Measurements from ENCODE around the gene DMRTC2. TPM values are rescaled to one million over a fixed set of nuclear protein-coding genes. Genes with fewer than 3 reads are reported as not detected.

The DMRTC2 gene
- total RNA-seq, 1 experiment from 2014 or later: not detected

DNA sequence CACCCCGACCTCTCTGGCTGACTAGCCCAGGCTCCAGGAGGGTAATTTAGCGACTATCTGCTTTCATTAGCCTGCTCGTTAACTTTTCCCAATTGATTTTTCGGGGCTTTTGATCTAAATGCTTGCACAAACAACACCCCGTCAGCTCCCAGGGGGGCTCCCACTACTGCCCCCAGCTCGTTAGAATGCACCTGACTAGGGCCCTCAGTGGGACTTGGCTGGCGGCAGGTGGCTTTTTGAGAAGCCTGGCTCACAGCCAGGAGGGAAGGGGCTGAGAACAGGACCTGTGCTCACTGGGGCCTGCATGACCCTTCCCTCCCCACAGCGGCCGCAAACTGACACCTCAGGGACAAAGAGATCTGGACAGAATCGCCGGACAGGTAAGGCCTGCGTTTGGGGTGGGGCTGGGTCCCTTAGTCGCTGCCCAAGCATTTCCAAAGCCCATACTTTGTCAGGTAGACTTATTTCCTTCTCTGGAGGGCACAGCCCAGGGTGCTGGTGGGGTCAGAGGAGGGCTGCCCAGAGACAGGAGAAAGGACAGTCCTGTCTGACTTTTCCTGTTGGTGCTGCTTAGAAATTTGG lies 24.6 kb downstream of the DMRTC2 start:
- intact Hi-C loops (cut with micrococcal nuclease; ENCODE audit: unreplicated experiment) (no loop called here), in situ Hi-C loops (cut with HindIII; ENCODE audit: low pct_unique_long_range_greater_than_20kb, low sequenced_read_pairs) (no loop called here)
- ChIA-PET CTCF (no interaction called here), POLR2A (no interaction called here)
- ATAC-seq (no peak), DNase-seq (ENCODE audit: low read depth, low spot score) (no peak)
- TF ChIP-seq TCF7L2 (IDR thresholded peaks at IDR 0.05; ENCODE audit: low read depth, low read length): no peak
- TF ChIP-seq, protein P1, sequence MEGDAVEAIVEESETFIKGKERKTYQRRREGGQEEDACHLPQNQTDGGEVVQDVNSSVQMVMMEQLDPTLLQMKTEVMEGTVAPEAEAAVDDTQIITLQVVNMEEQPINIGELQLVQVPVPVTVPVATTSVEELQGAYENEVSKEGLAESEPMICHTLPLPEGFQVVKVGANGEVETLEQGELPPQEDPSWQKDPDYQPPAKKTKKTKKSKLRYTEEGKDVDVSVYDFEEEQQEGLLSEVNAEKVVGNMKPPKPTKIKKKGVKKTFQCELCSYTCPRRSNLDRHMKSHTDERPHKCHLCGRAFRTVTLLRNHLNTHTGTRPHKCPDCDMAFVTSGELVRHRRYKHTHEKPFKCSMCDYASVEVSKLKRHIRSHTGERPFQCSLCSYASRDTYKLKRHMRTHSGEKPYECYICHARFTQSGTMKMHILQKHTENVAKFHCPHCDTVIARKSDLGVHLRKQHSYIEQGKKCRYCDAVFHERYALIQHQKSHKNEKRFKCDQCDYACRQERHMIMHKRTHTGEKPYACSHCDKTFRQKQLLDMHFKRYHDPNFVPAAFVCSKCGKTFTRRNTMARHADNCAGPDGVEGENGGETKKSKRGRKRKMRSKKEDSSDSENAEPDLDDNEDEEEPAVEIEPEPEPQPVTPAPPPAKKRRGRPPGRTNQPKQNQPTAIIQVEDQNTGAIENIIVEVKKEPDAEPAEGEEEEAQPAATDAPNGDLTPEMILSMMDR (IDR thresholded peaks at IDR 0.05): no peak
- TF ChIP-seq POLR2AphosphoS5 (IDR thresholded peaks at IDR 0.05; ENCODE audit: low read depth, low read length): peak; percentile 21; the same call in 1 of the 2 replicates
- TF ChIP-seq, protein P2, sequence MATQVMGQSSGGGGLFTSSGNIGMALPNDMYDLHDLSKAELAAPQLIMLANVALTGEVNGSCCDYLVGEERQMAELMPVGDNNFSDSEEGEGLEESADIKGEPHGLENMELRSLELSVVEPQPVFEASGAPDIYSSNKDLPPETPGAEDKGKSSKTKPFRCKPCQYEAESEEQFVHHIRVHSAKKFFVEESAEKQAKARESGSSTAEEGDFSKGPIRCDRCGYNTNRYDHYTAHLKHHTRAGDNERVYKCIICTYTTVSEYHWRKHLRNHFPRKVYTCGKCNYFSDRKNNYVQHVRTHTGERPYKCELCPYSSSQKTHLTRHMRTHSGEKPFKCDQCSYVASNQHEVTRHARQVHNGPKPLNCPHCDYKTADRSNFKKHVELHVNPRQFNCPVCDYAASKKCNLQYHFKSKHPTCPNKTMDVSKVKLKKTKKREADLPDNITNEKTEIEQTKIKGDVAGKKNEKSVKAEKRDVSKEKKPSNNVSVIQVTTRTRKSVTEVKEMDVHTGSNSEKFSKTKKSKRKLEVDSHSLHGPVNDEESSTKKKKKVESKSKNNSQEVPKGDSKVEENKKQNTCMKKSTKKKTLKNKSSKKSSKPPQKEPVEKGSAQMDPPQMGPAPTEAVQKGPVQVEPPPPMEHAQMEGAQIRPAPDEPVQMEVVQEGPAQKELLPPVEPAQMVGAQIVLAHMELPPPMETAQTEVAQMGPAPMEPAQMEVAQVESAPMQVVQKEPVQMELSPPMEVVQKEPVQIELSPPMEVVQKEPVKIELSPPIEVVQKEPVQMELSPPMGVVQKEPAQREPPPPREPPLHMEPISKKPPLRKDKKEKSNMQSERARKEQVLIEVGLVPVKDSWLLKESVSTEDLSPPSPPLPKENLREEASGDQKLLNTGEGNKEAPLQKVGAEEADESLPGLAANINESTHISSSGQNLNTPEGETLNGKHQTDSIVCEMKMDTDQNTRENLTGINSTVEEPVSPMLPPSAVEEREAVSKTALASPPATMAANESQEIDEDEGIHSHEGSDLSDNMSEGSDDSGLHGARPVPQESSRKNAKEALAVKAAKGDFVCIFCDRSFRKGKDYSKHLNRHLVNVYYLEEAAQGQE (IDR thresholded peaks at IDR 0.05; ENCODE audit: insufficient read depth in 1 of 2, low read depth in 2 of 2, low read length in 1 of 2): no peak
- Histone ChIP-seq H3K36me3 (ENCODE audit: control insufficient read depth, insufficient read depth, low read length) (peaks cover 3% of the 10 kb centered on the region), H3K4me3 (ENCODE audit: low read depth in 2 of 2, low read length in 2 of 2) (no peak overlapping the region), H3K27ac (ENCODE audit: low read length) (no peak overlapping the region), H3K9me3 (ENCODE audit: control insufficient read depth, insufficient read depth, low read depth, low read length) (no peaks in the 10 kb centered on the region), H3K27me3 (ENCODE audit: control insufficient read depth, insufficient read depth, low read length) (no peaks in the 10 kb centered on the region), H3K4me1 (ENCODE audit: control insufficient read depth, insufficient read depth, low read length) (peaks cover 11% of the 10 kb centered on the region)
- no TSS peak for BruUV-seq (replicated peaks)

DNA sequence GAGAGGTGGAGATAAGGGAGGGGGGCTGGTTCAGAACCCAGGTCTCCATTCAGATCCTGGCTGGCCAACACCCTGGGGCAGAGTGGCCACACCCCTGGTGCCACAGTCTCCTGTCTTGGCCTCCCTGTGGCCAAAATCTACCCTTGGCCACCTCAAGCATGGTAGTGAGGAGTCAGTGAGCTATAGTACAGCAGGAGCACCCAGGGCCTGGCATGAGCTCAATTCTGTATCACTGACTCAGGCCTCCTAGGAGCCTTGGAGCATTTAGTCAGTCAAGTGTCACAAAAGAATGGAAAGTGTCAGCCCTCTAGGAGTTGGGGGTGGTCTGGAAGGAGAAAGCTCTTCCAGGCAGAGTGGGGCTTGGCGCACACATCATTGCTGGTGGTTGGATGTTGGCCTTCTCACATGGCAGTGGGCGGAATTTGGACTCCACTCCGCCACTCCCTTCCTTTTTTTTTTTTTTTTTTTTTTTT lies 25.6 kb downstream of the DMRTC2 start:
- H3K9me3 ChIP-seq (ENCODE audit: control insufficient read depth, insufficient read depth, low read depth, low read length): no peaks in the 10 kb centered on the region
- no peak for TF ChIP-seq POLR2AphosphoS5 (IDR thresholded peaks at IDR 0.05; ENCODE audit: low read depth, low read length)
- TF ChIP-seq, protein P2 (IDR thresholded peaks at IDR 0.05; ENCODE audit: insufficient read depth in 1 of 2, low read depth in 2 of 2, low read length in 1 of 2): no peak
- no peak for TF ChIP-seq TCF7L2 (IDR thresholded peaks at IDR 0.05; ENCODE audit: low read depth, low read length)
- no peak for TF ChIP-seq SIN3A (IDR thresholded peaks at IDR 0.05; ENCODE audit: borderline replicate concordance, insufficient read depth, low read depth, low read length)
- TF ChIP-seq, protein P1 (IDR thresholded peaks at IDR 0.05): no peak
- POLR2A ChIA-PET: interaction anchor here (0.5 to 1.0 kb wide), 2 partner anchors 10 to 254 kb away, joined by 4 read pairs; partner anchors contain the start of gene RPS19
- no peak overlapping the region for H3K27ac ChIP-seq (ENCODE audit: low read length)
- CTCF ChIA-PET: no interaction called here
- peak; percentile 13; the same call in 1 of the 2 replicates for ATAC-seq
- no peak overlapping the region for H3K4me3 ChIP-seq (ENCODE audit: low read depth in 2 of 2, low read length in 2 of 2)
- in situ Hi-C loops (cut with HindIII; ENCODE audit: low pct_unique_long_range_greater_than_20kb, low sequenced_read_pairs) (no loop called here), intact Hi-C loops (cut with micrococcal nuclease; ENCODE audit: unreplicated experiment) (no loop called here)
- BruUV-seq (replicated peaks): no TSS peak
- peaks cover 7% of the 10 kb centered on the region for H3K4me1 ChIP-seq (ENCODE audit: control insufficient read depth, insufficient read depth, low read length)
- H3K36me3 ChIP-seq (ENCODE audit: control insufficient read depth, insufficient read depth, low read length): no peaks in the 10 kb centered on the region; the same call in 1 of the 2 replicates
- H3K27me3 ChIP-seq (ENCODE audit: control insufficient read depth, insufficient read depth, low read length): no peaks in the 10 kb centered on the region
- no peak for DNase-seq (ENCODE audit: low read depth, low spot score)
